HG02970 (cell line): ENCODE data around the gene TLX1.
"Not testable (repeated sequence)": the region's sequence is repeated elsewhere in the genome, so short reads cannot be mapped to it uniquely, and the experiment has no call there.

Source experiments
- ATAC-seq: cut with Tn5 transposase; IDR thresholded peaks from one replicate; pipeline ENCODE4 v1.9.1; 2021; ENCODE audit warnings: mild to moderate bottlenecking, moderate library complexity, moderate number of reproducible peaks; ENCODE audit not compliant: unreplicated experiment, low FRiP score

The TLX1 gene

GRCh38 chr10:101145750-101146391 is 14.8 kb downstream of the TLX1 start:
- ATAC-seq: no peak

- no peak for ATAC-seq
These were observed 15.5 kb downstream of the TLX1 start for GRCh38 chr10:101146392-101147251.

GRCh38 chr10:101151395-101151794 is 20.3 kb downstream of the TLX1 start:
- ATAC-seq: no peak

GRCh38 chr10:101152316-101152715 is 21.2 kb downstream of the TLX1 start:
- no peak for ATAC-seq

GRCh38 chr10:101154506-101154905 is 23.4 kb downstream of the TLX1 start:
- ATAC-seq: not testable (repeated sequence)

- ATAC-seq: no peak
These were observed 24.8 kb downstream of the TLX1 start for GRCh38 chr10:101155896-101156295.

- no peak for ATAC-seq
These were observed 26.8 kb downstream of the TLX1 start for GRCh38 chr10:101157756-101158458.

GRCh38 chr10:101158459-101159058 is 27.5 kb downstream of the TLX1 start:
- no peak for ATAC-seq

- ATAC-seq: no peak
These were observed 30.6 kb downstream of the TLX1 start for GRCh38 chr10:101161494-101162299.

GRCh38 chr10:101162677-101163076 is 31.6 kb downstream of the TLX1 start:
- ATAC-seq: no peak

- ATAC-seq: no peak
These were observed 32.9 kb downstream of the TLX1 start for GRCh38 chr10:101164020-101164419.

- ATAC-seq: no peak
These were observed 34.6 kb downstream of the TLX1 start for GRCh38 chr10:101165736-101166135.

- no peak for ATAC-seq
These were observed 35.3 kb downstream of the TLX1 start for GRCh38 chr10:101166430-101166829.

- no peak for ATAC-seq
These were observed 41.6 kb downstream of the TLX1 start for GRCh38 chr10:101172741-101173140.

GRCh38 chr10:101174319-101174718 is 43.2 kb downstream of the TLX1 start:
- ATAC-seq: no peak

- ATAC-seq: no peak
These were observed 45.5 kb downstream of the TLX1 start for GRCh38 chr10:101176577-101176976.

- ATAC-seq: no peak
These were observed 51.8 kb downstream of the TLX1 start for GRCh38 chr10:101182936-101183335.

GRCh38 chr10:101183458-101184183 is 52.5 kb downstream of the TLX1 start:
- no peak for ATAC-seq
